Measurements from ENCODE around the gene CAMTA1.
A peak's percentile ranks its signal among the peaks of the same experiment; 100 is the strongest.

CAMTA1 gene

DNA sequence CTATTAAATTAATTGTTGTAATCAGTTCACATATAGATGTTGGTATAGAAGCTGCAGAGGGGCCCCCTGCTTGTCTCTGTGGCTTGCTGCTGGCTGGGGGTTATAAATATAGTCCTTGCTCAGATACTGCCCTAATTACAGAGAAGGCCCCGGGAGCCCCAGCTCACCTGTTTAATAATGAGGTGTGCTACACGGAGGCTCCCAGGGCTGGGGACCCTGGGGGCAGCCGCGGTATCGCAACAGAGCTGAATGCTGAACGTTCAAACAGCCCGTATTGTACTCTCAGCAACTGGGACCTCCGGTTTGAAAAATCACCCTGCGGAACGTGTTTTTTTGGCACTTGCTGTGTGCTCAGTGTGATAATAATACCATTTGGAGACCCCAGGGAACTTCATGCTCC lies 309.3 kb downstream of the CAMTA1 start:
- DNase-seq = no peak

DNA sequence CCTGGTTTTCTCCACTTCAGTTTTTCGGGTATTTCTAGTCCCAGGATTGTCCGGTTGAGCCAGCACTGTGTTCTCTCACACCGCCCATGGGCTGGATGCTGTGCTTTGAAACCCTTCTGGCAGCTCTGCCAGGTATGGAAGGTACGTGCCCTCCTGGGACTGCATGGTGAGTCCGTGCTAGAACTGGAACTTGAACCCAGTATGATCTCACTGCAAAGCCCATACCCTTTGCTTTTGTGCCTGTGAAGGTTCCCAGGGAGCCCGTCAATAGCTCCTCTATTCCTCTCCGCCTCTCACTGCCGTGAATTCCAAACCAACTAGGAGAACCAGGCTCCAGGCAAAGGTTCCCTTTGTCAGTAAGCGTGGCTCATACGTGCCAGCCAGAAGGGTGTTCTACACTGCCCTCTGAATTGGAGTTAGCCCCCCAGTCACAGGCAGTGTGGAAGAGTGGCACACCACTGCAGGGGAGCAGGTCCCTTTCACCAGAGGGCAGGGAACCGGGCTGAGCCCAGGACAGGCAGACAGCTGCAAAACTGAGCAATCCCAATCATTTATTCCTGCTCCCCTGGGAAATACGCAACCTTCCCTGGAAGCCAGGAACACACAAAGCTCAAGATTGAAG lies 310.2 kb downstream of the CAMTA1 start:
- DNase-seq = no peak

DNA sequence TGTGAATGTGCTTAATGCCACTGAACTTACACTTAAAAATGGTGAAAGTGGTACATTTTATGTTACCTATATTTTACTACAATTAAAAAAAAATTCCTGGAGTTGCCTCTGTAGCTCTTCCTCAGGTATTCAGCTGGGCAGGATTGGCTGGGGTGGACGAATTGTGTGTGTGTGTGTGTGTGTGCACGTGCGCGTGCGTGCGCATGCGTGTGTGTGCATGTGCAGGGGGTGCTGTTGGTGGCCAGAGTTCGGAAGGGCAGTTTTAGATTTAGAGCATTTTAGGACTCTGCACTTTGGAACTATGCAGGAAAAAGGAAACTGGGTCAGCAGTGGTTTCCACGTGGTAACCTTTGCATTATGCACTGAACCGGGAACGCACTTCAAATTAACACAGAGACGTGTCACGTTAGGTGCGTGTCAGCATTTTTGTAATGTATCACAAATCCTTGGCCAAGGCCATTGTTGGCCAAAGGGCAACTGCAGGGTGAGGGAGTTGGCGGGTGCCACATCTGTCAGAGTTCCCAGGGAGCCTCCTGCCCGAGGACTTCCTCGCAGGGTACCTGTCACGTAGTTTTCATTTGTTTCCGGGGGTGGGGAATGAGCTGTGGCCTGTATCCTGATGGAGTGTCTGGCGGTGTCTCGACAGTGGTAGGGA lies 312.8 kb downstream of the CAMTA1 start:
- no peak for DNase-seq

DNA sequence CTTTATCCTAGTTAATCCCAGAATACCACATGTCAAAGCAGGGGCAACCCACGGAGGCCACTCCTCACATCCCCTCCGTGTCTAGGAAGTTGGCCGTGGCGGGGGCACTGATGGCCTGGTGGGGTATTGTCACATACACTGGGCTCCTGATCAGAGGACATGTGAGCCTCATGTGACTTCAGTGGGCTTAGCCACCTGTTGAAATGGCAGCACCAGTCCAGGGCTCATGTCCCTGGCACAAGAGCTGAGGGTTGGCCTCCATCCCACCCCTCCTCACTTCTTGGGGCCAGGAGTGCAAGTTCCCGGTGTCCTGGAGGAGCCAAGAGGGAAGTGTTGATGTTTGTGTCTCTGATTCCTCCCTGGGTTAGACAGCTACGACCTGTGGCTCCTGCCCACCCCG lies 313.4 kb downstream of the CAMTA1 start:
- DNase-seq = no peak

DNA sequence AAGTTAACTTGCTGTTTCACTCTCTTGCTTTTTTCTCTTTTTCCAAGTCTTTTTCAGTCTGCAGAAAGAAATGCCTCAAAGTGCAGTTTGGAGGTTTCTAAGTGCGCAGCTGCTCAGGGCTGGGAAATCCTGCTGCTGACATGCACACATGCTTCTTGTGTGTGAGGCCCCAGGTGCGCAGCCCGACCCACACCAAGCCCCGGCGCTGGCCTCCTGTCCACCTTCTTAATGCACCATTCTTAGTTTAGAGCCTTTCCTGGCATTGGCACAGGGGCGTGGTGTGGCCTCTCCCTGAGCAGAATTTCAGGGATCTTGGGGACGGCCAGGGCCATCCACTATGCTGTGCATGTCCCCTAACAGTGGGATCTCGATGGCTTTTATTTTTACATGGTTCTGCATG lies 315.2 kb downstream of the CAMTA1 start:
- DNase-seq = no peak

DNA sequence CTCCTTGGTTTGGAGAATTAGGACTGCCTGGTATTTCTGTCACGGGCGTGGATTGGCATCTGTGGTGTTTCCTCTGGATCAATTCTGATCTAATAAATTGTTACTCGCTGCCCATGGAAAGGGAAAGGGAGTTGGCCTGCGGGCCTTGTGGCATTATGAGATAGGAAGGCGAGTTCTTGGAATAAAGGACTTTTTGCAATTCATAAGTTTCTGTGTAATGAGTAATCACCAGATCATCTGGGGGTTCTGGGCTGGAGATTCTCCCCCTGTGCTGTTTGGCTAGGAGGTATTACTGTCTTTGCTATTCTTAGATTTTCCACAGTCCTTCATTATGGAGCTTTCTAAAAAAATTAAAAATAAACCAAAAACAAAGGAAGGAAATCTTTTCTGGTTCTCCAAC lies 315.9 kb downstream of the CAMTA1 start:
- DNase-seq = no peak

DNA sequence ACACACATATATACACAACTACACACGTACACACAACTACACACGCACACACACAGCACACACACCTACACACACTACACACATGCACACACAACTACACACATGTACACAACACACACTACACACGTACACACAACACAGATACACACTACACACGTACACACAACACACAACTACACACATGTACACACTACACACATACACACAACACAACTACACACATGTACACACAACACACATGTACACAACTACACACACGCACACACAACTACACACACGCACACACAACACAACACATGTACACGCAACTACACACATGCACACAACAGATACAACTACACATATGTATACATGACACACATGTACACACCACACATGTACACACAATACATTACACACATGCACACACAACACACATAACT lies 318.1 kb downstream of the CAMTA1 start:
- no peak for DNase-seq

DNA sequence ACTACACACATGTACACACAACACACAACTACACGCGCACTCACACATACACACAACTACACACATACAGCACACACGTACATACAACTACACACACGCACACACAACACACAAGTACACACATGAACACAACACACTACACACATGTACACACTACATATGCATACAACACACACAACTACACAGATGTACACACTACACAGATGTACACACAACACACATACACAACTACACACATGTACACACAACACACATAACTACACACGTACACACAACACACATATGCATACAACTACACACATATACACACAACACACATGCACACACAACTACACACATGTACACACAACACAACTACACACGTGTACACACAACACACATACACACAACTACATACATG lies 318.6 kb downstream of the CAMTA1 start:
- DNase-seq = no peak

DNA sequence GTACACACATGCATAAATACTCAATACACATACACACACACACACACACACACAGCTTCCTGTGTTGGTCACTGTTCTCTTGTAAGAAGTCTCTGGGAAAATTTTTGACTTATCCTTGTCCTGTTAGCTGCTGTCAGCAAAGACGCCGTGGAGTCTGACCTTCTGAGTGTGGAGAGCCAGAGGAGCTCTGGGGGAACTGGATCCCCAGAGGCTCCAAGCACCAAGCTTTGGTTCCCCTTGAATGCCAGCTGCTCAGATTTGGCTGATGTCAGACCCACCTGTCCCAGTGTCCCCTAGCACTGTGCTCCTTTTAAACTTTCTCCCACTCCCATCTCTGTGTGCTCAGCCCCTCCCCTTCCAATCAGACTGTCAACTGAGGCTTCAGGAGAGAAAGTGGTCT lies 319.1 kb downstream of the CAMTA1 start:
- DNase-seq = no peak

DNA sequence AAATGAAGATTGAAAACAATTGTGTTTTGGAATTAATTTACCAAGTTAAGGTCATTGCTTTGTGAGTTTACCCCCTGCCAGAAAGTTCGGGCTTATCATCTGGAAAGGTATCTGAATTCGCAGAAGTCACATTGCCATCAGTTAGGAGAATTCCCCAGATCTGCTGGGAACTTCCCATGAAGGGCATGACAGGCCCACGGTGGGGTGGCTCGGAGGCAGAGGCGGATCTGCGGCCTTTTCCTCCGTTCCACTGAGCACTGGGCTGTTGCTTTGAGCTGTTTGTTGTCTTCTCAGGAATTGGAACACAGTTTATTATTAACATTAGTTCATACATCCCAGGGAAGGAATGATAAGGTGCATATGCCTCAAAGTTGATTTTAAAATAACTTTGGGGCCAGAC lies 320.0 kb downstream of the CAMTA1 start:
- no peak for DNase-seq

DNA sequence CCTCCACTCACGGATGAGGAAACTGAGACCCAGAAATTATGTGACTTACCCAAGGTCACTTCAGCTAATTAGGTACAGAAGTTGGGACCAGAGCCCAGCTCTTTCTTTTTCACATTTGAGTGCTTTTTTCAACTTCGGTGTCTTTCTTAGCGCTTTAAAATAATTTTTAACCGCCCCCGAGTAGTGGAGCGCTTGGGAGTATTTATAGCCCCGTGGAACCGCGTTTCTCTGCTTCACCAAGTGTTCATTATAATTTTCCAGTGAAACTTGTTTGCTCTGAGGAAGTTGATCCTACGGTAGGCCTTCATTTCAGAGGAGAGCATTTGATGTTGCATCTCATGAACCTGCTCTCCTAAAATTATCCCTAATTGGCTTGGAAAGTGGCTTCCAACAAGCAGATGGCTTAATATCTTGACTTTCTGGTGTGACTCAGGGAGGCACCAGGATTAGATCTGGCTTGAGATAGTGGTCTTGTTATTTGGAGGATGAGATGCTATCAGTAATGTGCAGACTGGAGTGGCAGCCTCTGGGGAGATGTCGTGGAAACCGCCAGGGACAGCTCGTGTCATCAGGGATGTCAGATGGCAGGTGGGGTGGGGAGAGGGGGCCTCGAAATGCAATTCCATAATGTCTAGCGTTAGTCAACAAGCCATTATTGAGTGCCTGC lies 321.3 kb downstream of the CAMTA1 start:
- no peak for DNase-seq

DNA sequence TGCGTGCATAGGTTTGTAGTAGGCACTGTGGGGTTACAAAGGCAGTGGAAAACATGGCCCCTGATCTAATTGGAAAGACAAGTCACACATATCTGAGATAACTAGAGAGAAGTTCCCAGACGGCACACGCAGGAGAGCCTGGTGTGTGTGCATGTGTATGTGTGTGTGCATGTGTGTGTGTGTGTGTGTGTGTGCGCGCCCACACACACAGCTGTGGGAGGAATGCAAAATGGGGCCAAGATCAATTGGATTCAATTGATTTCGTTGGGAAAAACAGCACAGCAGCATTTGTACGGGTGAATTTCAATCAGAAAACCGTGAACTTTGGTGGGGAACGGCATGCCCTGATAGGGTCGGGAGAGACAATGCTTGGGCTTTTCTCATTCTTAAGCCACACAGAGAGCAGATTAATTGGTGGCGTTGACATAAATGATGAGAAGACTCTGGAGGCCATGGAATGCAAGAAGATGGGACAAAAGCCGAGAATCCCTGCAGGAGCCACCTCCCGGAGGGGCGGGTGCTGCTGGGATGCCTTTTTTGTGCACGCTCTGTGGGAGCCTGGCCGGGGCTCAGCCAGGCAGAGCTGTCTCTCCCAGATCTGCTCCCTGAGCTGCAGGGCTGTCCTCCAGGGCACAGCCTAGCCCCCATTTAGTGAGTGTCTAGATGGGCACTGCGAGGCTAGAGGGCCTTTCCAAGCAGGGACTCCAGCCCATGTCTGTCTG lies 322.0 kb downstream of the CAMTA1 start:
- DNase-seq = no peak

DNA sequence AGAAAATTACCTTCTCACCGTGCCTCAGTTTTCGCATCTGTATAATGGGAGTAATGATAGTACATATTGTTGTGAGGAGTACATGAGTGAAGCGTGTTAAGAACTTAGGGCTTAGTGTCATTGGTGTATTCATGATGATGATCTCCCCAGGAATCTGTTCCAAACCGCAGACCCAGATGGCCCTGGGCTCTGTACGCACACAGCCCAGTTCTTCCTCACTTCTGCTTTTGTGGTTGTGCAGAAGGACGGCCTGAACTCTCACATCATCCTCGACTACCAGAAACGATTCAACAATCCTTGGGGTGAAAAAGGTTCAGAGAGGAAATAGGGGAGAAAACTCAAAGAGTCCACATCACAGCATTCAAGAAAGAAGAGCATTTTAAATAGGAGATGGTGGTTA lies 323.0 kb downstream of the CAMTA1 start:
- no peak for DNase-seq

DNA sequence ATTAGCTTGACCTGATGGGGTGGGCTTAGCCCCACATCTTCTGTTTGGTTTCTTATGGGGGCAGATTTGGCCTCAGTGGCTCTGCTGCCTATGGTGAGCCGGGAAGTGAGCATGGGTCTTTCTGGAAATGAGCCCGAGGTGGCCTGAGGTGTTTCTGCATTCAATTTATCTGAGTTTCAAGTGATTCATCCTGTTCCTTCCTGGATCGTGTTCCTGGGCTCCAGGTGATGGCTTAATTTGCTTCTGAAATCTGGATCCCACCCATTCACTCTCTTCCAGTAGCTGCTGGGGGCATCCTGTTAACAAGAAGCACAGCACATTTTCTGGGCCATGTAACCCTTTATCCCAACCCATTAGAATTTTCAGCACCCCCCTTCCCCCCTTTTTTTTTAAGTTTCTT lies 324.6 kb downstream of the CAMTA1 start:
- DNase-seq = no peak

DNA sequence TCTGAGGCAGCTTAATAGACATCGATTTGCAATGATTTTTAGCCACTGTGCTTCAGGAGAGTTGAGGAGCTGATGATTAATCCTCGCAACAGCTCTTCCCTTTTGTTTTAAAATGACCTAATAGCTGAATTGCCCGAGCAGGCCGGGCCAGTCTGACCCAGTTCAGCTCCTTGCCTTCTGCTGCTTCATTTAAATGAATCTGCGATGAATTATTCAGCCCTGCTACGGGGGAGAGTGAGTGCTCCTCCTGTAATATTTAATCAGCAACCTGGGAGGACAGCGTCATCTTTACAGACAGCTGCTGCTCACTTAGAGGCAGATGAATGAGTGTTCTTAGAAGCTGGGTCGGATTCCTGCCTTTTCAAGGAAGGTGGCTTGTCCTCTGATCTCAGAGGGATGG lies 325.1 kb downstream of the CAMTA1 start:
- DNase-seq = no peak

DNA sequence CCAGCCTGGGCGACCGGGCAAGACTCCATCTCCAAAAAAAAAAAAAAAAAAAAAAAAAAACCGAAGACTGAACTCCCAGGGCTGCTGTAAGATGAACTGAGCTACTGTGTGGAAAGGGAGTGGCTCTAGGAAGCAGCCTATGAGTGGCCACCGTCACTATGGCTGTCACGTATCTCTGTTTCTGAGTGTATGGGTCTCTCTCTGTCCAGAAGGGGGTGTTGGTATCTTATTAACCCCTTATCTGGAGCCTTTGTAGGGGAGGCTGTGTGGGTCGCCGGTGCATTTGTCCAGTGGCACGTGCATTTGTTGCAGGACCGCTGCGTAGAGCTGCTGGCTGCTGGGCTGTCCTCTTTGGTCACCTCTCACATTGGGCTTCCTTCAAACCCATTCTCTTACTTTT lies 326.6 kb downstream of the CAMTA1 start:
- DNase-seq = no peak

DNA sequence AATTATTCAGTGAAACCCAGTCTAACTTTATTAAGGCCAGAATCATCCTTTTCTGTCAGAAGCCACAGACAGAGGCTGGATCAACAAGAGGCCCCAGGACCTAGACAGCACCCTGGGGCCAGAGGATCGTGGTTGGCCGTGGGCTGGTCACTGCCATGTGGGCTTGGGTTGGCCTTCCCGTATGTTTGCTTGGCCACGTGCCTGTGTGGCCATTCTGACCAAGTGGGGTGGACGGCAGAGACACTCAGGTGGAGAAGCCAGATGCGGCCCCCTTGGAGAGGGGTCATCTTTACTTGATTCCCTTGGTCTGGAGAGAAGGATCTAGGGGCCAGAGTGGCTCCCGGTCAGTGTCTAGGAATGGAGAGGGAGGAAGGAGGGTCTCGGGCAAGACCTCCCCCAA lies 327.9 kb downstream of the CAMTA1 start:
- DNase-seq = no peak

DNA sequence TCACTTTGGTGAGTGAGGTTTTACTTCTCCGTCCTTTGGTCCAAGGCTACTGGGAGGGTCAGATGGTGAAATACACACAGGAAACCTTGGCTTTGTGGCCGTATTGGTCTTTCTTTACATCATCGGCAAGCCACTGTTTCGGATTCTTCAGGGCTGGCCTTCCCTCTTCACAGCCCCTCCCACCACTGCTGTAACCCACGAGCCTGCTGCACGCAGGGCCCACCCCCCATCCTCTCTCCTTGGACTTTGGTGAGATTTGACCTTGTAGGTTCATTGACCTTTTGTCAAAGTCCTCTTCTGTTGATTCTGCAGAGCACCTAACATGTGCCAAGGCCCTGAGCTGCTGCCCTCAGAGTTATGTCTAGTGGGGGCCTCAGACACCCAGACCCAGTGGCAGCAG lies 328.6 kb downstream of the CAMTA1 start:
- DNase-seq = no peak

DNA sequence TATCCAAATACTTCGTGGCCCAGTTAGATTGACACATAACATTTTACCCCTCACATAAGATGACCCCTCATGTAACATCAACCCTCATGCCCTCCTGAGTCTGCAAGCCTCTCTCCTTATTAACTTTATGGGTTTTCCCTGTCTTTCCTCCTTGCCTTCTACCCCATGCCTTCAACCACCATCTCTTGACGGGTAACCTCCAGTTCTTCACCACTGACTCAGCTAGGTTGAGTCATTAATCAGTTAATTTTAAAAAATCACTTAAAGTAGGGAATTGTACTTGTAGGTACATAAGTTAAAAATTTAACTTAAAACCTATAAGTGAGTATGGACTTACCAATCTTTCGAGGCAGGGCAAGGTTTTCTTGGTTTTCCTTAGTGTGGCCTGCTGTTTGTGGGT lies 330.7 kb downstream of the CAMTA1 start:
- DNase-seq = no peak

DNA sequence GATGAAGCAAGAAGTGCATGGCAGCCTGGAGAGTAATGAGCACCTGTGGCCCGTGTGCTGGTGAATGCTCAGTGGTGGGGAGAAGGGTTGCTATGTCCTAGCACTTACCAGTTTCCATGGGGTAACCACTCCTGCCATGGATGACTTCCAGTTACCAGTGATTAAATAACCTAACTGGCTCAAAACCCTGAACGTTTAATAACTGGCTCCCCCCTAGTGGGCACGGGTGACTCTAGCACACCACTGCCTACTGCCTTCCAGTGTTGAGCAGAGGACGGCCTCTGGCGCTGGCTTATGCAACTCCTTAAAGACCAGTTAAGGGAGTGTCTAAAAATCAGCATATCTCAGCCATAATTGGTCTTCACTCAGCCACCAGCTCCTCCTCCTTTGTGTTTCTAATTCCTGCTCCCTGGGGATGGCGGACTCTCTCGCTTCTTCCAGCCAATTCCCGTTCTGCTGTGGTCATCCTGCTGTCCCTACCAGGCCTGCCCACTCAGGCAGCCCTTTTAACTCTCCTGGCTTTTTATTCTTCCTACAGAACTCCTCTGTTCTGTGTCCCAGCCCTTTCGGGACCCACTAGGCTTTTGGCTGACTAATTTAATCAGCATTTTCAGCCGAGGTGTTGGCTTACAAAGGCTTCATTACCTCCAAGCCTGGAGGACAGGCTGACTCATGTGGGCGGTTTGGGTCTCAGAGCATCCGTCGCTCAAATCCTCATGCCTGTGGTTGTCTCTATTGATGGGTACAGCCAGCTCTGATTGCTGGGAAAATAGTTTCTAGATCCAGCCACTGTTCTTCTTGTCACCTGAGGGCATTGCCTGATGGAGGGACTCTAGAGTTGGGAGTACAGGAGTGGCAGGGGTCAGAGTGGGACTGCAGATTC lies 332.4 kb downstream of the CAMTA1 start:
- peak; percentile 86 for DNase-seq

DNA sequence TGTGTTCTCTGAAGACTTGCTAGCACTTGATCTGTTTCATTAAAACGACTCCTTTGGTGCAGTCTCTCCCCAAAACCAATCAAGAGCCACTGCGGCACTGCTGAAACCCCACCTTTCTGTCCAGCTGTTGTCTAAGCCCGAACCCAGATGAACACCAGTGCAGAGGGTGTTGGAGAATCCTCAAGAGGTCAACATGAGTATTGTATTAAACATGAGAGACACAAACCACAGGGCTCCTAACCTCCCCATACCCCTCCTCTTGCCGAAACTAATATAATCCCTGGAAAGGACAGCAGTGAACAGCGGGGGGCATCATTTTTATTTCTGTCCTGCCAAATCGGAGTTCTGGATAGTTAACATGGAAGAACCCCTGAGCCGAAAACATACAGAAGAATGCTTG lies 333.9 kb downstream of the CAMTA1 start:
- no peak for DNase-seq

DNA sequence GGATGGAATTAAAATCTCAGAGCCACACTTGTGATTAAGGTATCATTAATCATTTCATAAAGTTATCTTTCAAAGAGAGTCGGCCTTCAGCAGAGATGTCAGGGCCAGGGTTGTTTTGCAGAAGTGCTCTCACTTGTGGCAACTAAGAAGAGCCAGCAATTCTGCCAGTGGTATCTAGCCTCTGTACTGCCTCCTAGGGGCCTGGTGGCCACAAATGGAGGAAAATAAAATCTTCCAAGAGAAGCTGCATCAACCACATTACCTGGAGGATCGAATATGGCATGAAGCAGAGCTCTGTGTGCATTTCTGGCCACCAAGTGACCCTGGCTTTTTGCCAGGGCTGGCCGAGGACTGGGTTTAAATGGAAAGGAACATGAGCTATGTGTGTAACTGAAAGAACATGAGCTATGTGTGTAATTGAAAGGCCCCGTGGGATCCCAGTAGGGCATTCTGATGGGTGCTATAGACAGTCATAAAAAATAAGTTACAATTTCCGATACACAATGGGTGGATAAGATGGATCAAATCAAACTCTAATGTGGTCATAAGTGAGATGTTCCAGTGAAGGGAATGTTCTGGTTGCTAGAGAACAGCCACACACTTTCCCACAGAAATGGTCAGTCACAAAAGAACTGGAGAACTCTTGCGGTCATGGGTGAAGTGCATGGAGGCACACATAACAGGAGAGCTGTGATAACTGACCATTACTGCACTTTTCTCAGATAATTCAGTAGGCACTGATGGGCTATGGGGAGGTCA lies 335.8 kb downstream of the CAMTA1 start:
- DNase-seq = no peak
